GM23338 (cell line): Measurements from ENCODE around the gene TSC22D1. TPM values are rescaled to one million over a fixed set of nuclear protein-coding genes. Genes with fewer than 3 reads are reported as not detected.

Source experiments
- ATAC-seq: fragments of 200-7000 bp; cut with Tn5 transposase; 3 replicates; pipeline ENCODE4 v1.9.1; 2020
- DNase-seq: peaks from one replicate; pipeline ENCODE4 v3.0.0-alpha.2; 2015; ENCODE audit warnings: low spot score
- H2AFZ ChIP-seq: fragments of 200-600 bp; sonication (generic); 2 replicates; pipeline ENCODE4 v1.8.0; 2016; ENCODE audit warnings: antibody characterized with exemption, mild to moderate bottlenecking, moderate library complexity
- H3F3A ChIP-seq: fragments of 200-600 bp; sonication (generic); replicated peaks from 2 replicates; pipeline ENCODE4 v1.8.0; 2017; ENCODE audit warnings: antibody characterized with exemption, mixed run types, low read depth
- H3K27ac ChIP-seq: fragments of 200-600 bp; sonication (generic); 2 replicates; pipeline ENCODE4 v1.6.1; 2016; ENCODE audit warnings: low read depth
- H3K27me3 ChIP-seq: fragments of 200-600 bp; sonication (generic); 2 replicates; pipeline ENCODE4 v1.8.0; 2016; ENCODE audit warnings: mild to moderate bottlenecking, mixed run types, moderate library complexity; ENCODE audit not compliant: insufficient read depth
- H3K36me3 ChIP-seq: fragments of 200-600 bp; sonication (generic); 2 replicates; pipeline ENCODE4 v1.8.0; 2016; ENCODE audit warnings: mild to moderate bottlenecking; ENCODE audit not compliant: insufficient read depth
- H3K4me1 ChIP-seq: fragments of 200-600 bp; sonication (generic); 2 replicates; pipeline ENCODE4 v1.8.0; 2016; ENCODE audit warnings: mild to moderate bottlenecking, moderate library complexity; ENCODE audit not compliant: insufficient read depth
- H3K4me2 ChIP-seq: fragments of 200-600 bp; sonication (generic); 2 replicates; pipeline ENCODE4 v1.7.1; 2017; ENCODE audit warnings: mixed run types
- H3K4me3 ChIP-seq: fragments of 200-600 bp; sonication (generic); 2 replicates; pipeline ENCODE4 v1.6.1; 2016; ENCODE audit warnings: mixed run types
- H3K79me2 ChIP-seq: fragments of 200-600 bp; sonication (generic); replicated peaks from 2 replicates; pipeline ENCODE4 v1.8.0; 2017; ENCODE audit warnings: mild to moderate bottlenecking; ENCODE audit not compliant: insufficient read depth
- H3K9me2 ChIP-seq: fragments of 200-600 bp; sonication (generic); 2 replicates; pipeline ENCODE4 v1.8.0; 2017; ENCODE audit not compliant: insufficient read depth
- H4K20me1 ChIP-seq: fragments of 200-600 bp; sonication (generic); replicated peaks from 2 replicates; pipeline ENCODE4 v1.8.0; 2017; ENCODE audit warnings: mild to moderate bottlenecking; ENCODE audit not compliant: insufficient read depth
- H3K27ac Mint-ChIP-seq: 2 replicates; pipeline ENCODE4 v1.8.0; 2020; ENCODE audit warnings: inconsistent platforms, mild to moderate bottlenecking, moderate library complexity, mixed read lengths
- H3K27me3 Mint-ChIP-seq: 3 replicates; pipeline ENCODE4 v1.8.0; 2022; ENCODE audit warnings: low read depth, mild to moderate bottlenecking, moderate library complexity, mixed read lengths, inconsistent platforms; ENCODE audit not compliant: insufficient read depth, poor library complexity
- H3K36me3 Mint-ChIP-seq: 3 replicates; pipeline ENCODE4 v1.8.0; 2021; ENCODE audit warnings: low read depth, mild to moderate bottlenecking, inconsistent platforms, moderate library complexity, mixed read lengths
- H3K4me1 Mint-ChIP-seq: 3 replicates; pipeline ENCODE4 v1.8.0; 2020; ENCODE audit warnings: mild to moderate bottlenecking, inconsistent platforms, mixed read lengths
- H3K4me3 Mint-ChIP-seq: 3 replicates; pipeline ENCODE4 v1.8.0; 2021; ENCODE audit warnings: moderate library complexity, mild to moderate bottlenecking, inconsistent platforms, mixed read lengths
- H3K9me3 Mint-ChIP-seq: 3 replicates; pipeline ENCODE4 v1.8.0; 2020; ENCODE audit warnings: moderate library complexity, mild to moderate bottlenecking, inconsistent platforms, mixed read lengths
- CREB1 ChIP-seq: fragments of 250-450 bp; sonication (Bioruptor Pico); IDR thresholded peaks from 2 replicates; pipeline ENCODE4 v1.5.0; 2020; ENCODE audit warnings: low read depth, mild to moderate bottlenecking, moderate library complexity
- EZH2 ChIP-seq: fragments of 200-600 bp; sonication (generic); IDR thresholded peaks from one replicate; pipeline ENCODE4 v1.8.0; 2017; ENCODE audit warnings: antibody characterized with exemption, mild to moderate bottlenecking, low read depth; ENCODE audit not compliant: unreplicated experiment
- EZH2phosphoT487 ChIP-seq: fragments of 200-600 bp; sonication (generic); IDR thresholded peaks from one replicate; pipeline ENCODE4 v1.8.1; 2018; ENCODE audit warnings: antibody characterized with exemption; ENCODE audit not compliant: unreplicated experiment
- JUNB ChIP-seq: IDR thresholded peaks from one replicate; pipeline ENCODE4 v1.6.1; 2016; ENCODE audit warnings: antibody characterized with exemption; ENCODE audit not compliant: unreplicated experiment
- NANOG ChIP-seq: IDR thresholded peaks from 2 replicates; pipeline ENCODE4 v1.6.1; 2016; ENCODE audit warnings: antibody characterized with exemption, borderline replicate concordance
- POLR2AphosphoS5 ChIP-seq: IDR thresholded peaks from 2 replicates; pipeline ENCODE4 v1.6.1; 2016; ENCODE audit warnings: antibody characterized with exemption, low read depth
- STAT1 ChIP-seq: IDR thresholded peaks from one replicate; pipeline ENCODE4 v1.6.1; 2016; ENCODE audit warnings: antibody characterized with exemption; ENCODE audit not compliant: unreplicated experiment
- ZNF114 ChIP-seq: fragments of 250-450 bp; sonication (Bioruptor Pico); IDR thresholded peaks from 2 replicates; pipeline ENCODE4 v1.5.0; 2020; ENCODE audit warnings: mild to moderate bottlenecking, moderate library complexity
- ZNF331 ChIP-seq: fragments of 250-450 bp; sonication (Bioruptor Pico); IDR thresholded peaks from 2 replicates; pipeline ENCODE4 v1.5.0; 2020; ENCODE audit warnings: low read depth, mild to moderate bottlenecking, moderate library complexity
- polyA plus RNA-seq: library from polyadenylated mRNA; unstranded; fragments of >200 nt; fragmentation: Nextera tagmentation; extraction: Ambion mirVana; gene quantifications from 2 replicates; pipeline ENCODE4 v1.2.1, GENCODE V29; 2016
- total RNA-seq: library from RNA; depleted of rRNA; stranded (reverse); fragments of >200 nt; shearing (Covaris generic); gene quantifications from 2 replicates; pipeline ENCODE4 v1.2.3, GENCODE V29; 2014
- TF ChIP-seq, protein P1 (sequence below): IDR thresholded peaks from one replicate; pipeline ENCODE4 v1.6.1; 2018; ENCODE audit warnings: antibody characterized with exemption; ENCODE audit not compliant: unreplicated experiment
- TF ChIP-seq, protein P2 (sequence below), 2 experiments: fragments of 200-600 bp in 1 of 2; sonication (generic) in 1 of 2; conservative IDR thresholded peaks; 2 replicates each; pipeline versions ENCODE4 v1.5.1 to v1.6.1; 2016 to 2017; ENCODE audit warnings: antibody characterized with exemption in 2 of 2, low read depth in 2 of 2, mild to moderate bottlenecking in 2 of 2, moderate library complexity in 1 of 2
- TF ChIP-seq, protein P3 (sequence below): fragments of 250-450 bp; sonication (Bioruptor Pico); IDR thresholded peaks from 2 replicates; pipeline ENCODE4 v1.5.0; 2020; ENCODE audit warnings: mild to moderate bottlenecking, moderate library complexity
- TF ChIP-seq, protein P4 (sequence below): IDR thresholded peaks from 2 replicates; pipeline ENCODE4 v1.6.1; 2016; ENCODE audit warnings: antibody characterized with exemption

TSC22D1 gene
- total and polyA plus RNA-seq, 2 experiments from 2014 or later = 58.5 to 114 TPM

DNA sequence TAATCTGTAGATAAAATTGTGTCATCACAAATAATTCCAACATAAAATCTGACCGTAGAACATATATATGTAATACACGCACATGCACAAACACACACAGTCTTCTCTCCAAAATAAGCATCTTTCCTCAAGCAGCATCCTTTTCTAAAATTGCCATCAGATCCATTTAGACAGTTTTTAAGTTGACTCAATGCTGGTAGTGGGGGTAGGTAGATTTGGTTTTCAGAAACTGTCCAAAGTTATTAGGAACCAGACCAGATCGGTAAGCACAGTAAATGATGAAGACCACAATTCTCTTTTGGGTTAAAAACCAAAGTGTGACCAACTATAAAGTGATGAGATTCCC lies 137.9 kb downstream of the TSC22D1 start:
- Mint-ChIP-seq H3K27me3 (peaks cover 4% of the 10 kb centered on the region), H3K36me3 (peaks cover 18% of the 10 kb centered on the region), H3K4me1 (peaks cover 31% of the 10 kb centered on the region), H3K4me3 (no peak overlapping the region), H3K9me3 (no peaks in the 10 kb centered on the region), H3K27ac (no peak overlapping the region)
- Histone ChIP-seq H4K20me1 (peaks cover 14% of the 10 kb centered on the region), H3F3A (0 out of 2 replicates have a peak, but pooled peaks cover 3% of the 10 kb centered on the region), H3K4me1 (peaks cover 15% of the 10 kb centered on the region), H3K36me3 (peaks cover 16% of the 10 kb centered on the region), H3K4me2 (no peak overlapping the region), H3K27ac (no peak overlapping the region), H3K79me2 (peaks cover 44% of the 10 kb centered on the region), H3K27me3 (no peaks in the 10 kb centered on the region), H3K9me2 (no peaks in the 10 kb centered on the region), H2AFZ (no peak overlapping the region), H3K4me3 (no peak overlapping the region)
- ATAC-seq (no peak), DNase-seq (no peak)
- TF ChIP-seq ZNF114 (CRISPR knock-in tag) (no peak), POLR2AphosphoS5 (no peak), JUNB (no peak), NANOG (no peak), EZH2phosphoT487 (no peak), CREB1 (CRISPR knock-in tag) (no peak), EZH2 (no peak), STAT1 (no peak), ZNF331 (no peak)
- TF ChIP-seq, protein P1, sequence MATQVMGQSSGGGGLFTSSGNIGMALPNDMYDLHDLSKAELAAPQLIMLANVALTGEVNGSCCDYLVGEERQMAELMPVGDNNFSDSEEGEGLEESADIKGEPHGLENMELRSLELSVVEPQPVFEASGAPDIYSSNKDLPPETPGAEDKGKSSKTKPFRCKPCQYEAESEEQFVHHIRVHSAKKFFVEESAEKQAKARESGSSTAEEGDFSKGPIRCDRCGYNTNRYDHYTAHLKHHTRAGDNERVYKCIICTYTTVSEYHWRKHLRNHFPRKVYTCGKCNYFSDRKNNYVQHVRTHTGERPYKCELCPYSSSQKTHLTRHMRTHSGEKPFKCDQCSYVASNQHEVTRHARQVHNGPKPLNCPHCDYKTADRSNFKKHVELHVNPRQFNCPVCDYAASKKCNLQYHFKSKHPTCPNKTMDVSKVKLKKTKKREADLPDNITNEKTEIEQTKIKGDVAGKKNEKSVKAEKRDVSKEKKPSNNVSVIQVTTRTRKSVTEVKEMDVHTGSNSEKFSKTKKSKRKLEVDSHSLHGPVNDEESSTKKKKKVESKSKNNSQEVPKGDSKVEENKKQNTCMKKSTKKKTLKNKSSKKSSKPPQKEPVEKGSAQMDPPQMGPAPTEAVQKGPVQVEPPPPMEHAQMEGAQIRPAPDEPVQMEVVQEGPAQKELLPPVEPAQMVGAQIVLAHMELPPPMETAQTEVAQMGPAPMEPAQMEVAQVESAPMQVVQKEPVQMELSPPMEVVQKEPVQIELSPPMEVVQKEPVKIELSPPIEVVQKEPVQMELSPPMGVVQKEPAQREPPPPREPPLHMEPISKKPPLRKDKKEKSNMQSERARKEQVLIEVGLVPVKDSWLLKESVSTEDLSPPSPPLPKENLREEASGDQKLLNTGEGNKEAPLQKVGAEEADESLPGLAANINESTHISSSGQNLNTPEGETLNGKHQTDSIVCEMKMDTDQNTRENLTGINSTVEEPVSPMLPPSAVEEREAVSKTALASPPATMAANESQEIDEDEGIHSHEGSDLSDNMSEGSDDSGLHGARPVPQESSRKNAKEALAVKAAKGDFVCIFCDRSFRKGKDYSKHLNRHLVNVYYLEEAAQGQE = no peak
- TF ChIP-seq, protein P2, sequence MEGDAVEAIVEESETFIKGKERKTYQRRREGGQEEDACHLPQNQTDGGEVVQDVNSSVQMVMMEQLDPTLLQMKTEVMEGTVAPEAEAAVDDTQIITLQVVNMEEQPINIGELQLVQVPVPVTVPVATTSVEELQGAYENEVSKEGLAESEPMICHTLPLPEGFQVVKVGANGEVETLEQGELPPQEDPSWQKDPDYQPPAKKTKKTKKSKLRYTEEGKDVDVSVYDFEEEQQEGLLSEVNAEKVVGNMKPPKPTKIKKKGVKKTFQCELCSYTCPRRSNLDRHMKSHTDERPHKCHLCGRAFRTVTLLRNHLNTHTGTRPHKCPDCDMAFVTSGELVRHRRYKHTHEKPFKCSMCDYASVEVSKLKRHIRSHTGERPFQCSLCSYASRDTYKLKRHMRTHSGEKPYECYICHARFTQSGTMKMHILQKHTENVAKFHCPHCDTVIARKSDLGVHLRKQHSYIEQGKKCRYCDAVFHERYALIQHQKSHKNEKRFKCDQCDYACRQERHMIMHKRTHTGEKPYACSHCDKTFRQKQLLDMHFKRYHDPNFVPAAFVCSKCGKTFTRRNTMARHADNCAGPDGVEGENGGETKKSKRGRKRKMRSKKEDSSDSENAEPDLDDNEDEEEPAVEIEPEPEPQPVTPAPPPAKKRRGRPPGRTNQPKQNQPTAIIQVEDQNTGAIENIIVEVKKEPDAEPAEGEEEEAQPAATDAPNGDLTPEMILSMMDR (conservative IDR thresholded peaks at IDR 0.05; ENCODE audit: low read depth in 2 of 2) = no peak
- TF ChIP-seq, protein P3, sequence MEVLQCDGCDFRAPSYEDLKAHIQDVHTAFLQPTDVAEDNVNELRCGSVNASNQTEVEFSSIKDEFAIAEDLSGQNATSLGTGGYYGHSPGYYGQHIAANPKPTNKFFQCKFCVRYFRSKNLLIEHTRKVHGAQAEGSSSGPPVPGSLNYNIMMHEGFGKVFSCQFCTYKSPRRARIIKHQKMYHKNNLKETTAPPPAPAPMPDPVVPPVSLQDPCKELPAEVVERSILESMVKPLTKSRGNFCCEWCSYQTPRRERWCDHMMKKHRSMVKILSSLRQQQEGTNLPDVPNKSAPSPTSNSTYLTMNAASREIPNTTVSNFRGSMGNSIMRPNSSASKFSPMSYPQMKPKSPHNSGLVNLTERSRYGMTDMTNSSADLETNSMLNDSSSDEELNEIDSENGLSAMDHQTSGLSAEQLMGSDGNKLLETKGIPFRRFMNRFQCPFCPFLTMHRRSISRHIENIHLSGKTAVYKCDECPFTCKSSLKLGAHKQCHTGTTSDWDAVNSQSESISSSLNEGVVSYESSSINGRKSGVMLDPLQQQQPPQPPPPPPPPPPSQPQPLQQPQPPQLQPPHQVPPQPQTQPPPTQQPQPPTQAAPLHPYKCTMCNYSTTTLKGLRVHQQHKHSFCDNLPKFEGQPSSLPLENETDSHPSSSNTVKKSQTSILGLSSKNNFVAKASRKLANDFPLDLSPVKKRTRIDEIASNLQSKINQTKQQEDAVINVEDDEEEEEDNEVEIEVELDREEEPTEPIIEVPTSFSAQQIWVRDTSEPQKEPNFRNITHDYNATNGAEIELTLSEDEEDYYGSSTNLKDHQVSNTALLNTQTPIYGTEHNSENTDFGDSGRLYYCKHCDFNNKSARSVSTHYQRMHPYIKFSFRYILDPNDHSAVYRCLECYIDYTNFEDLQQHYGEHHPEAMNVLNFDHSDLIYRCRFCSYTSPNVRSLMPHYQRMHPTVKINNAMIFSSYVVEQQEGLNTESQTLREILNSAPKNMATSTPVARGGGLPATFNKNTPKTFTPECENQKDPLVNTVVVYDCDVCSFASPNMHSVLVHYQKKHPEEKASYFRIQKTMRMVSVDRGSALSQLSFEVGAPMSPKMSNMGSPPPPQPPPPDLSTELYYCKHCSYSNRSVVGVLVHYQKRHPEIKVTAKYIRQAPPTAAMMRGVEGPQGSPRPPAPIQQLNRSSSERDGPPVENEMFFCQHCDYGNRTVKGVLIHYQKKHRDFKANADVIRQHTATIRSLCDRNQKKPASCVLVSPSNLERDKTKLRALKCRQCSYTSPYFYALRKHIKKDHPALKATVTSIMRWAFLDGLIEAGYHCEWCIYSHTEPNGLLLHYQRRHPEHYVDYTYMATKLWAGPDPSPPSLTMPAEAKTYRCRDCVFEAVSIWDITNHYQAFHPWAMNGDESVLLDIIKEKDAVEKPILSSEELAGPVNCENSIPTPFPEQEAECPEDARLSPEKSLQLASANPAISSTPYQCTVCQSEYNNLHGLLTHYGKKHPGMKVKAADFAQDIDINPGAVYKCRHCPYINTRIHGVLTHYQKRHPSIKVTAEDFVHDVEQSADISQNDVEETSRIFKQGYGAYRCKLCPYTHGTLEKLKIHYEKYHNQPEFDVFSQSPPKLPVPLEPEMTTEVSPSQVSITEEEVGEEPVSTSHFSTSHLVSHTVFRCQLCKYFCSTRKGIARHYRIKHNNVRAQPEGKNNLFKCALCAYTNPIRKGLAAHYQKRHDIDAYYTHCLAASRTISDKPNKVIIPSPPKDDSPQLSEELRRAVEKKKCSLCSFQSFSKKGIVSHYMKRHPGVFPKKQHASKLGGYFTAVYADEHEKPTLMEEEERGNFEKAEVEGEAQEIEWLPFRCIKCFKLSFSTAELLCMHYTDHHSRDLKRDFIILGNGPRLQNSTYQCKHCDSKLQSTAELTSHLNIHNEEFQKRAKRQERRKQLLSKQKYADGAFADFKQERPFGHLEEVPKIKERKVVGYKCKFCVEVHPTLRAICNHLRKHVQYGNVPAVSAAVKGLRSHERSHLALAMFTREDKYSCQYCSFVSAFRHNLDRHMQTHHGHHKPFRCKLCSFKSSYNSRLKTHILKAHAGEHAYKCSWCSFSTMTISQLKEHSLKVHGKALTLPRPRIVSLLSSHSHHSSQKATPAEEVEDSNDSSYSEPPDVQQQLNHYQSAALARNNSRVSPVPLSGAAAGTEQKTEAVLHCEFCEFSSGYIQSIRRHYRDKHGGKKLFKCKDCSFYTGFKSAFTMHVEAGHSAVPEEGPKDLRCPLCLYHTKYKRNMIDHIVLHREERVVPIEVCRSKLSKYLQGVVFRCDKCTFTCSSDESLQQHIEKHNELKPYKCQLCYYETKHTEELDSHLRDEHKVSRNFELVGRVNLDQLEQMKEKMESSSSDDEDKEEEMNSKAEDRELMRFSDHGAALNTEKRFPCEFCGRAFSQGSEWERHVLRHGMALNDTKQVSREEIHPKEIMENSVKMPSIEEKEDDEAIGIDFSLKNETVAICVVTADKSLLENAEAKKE (CRISPR knock-in tag) = no peak
- TF ChIP-seq, protein P4, sequence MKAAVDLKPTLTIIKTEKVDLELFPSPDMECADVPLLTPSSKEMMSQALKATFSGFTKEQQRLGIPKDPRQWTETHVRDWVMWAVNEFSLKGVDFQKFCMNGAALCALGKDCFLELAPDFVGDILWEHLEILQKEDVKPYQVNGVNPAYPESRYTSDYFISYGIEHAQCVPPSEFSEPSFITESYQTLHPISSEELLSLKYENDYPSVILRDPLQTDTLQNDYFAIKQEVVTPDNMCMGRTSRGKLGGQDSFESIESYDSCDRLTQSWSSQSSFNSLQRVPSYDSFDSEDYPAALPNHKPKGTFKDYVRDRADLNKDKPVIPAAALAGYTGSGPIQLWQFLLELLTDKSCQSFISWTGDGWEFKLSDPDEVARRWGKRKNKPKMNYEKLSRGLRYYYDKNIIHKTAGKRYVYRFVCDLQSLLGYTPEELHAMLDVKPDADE = no peak
